Measurements from ENCODE around the gene ARHGAP19.

Gene ARHGAP19, protein sequence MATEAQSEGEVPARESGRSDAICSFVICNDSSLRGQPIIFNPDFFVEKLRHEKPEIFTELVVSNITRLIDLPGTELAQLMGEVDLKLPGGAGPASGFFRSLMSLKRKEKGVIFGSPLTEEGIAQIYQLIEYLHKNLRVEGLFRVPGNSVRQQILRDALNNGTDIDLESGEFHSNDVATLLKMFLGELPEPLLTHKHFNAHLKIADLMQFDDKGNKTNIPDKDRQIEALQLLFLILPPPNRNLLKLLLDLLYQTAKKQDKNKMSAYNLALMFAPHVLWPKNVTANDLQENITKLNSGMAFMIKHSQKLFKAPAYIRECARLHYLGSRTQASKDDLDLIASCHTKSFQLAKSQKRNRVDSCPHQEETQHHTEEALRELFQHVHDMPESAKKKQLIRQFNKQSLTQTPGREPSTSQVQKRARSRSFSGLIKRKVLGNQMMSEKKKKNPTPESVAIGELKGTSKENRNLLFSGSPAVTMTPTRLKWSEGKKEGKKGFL

DNA sequence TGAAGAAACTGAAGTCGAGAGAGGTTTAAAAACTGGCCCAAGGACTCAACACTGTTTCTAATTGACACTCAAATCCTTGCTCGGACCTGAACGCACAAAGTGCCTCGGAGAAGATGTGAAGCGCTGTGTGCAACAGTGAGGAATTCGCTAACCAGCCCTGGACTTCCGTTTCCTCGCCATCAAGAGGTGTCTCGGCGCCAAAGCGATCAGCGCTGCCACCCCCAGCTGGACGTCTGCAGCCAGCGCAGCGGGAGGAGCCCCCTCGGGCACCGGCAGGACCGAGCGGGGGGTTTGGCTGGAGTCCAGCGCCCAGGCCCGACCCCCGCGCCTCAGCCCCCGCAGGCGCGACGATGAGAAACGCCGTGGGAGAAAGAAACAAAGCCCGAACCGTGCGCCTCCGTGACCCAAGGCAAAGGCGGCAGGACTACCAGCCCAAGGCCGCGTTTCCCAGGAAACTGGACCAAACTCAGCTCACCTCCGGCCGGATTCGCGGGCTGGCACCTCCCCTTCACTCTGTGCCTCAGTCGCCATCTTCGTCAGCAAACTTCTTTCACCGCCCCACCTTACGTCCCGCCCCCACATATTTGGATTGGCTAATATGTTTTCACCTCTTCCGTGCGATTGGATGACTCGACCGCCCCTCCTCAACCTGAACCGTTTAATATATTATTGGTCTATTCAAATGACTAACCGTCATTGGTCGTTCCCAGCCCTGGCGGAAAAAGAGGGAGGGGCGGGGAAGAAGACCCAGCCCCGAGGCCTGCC lies at the start of gene ARHGAP19:
Gene ARHGAP19 (minus strand): TSS at position 541 of the 765 bp plus-strand sequence. CDS start 10 bp downstream, at position 531.
- in situ Hi-C loops (cut with MboI; ENCODE audit: low sequenced_read_pairs) = no loop called here

DNA sequence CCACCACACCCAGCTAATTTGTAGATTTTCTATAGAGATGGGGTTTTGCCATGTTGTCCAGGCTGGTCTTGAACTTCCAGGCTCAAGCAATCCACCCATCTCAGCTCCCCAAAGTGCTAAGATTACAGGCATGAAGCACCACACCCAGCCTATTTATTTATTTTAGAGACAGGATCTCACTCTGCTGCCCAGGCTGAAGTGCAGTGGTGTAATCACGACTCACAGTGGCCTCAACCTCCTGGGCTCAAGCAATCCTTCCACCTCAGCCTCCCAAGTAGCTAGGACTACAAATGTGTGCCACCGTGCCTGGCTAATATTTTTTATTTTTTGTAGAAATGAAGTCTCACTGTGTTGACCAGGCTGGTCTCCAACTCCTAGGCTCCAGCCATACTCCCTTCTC lies 49.0 kb upstream of the ARHGAP19 start:
- in situ Hi-C loops (cut with MboI; ENCODE audit: low sequenced_read_pairs) = no loop called here

DNA sequence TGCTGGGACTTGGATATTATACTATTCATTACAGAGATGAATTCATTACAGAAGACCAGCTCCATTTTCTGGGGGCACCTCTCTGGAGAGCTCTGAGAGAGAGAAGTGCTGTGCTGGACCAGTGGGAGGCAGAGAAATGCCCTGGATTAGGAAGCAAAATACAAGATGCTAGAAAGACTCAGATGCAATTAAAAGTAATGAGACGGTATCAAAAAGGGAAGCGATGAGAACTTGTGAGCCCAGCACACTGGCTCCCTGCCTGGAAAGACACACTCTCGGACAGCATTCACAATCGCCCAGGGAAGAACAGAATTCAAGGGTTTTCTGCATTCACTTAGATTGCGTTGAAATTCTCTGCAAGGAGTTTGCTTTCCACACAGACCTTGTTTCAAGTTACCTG lies 45.6 kb upstream of the ARHGAP19 start:
- in situ Hi-C loops (cut with MboI; ENCODE audit: low sequenced_read_pairs) = no loop called here

DNA sequence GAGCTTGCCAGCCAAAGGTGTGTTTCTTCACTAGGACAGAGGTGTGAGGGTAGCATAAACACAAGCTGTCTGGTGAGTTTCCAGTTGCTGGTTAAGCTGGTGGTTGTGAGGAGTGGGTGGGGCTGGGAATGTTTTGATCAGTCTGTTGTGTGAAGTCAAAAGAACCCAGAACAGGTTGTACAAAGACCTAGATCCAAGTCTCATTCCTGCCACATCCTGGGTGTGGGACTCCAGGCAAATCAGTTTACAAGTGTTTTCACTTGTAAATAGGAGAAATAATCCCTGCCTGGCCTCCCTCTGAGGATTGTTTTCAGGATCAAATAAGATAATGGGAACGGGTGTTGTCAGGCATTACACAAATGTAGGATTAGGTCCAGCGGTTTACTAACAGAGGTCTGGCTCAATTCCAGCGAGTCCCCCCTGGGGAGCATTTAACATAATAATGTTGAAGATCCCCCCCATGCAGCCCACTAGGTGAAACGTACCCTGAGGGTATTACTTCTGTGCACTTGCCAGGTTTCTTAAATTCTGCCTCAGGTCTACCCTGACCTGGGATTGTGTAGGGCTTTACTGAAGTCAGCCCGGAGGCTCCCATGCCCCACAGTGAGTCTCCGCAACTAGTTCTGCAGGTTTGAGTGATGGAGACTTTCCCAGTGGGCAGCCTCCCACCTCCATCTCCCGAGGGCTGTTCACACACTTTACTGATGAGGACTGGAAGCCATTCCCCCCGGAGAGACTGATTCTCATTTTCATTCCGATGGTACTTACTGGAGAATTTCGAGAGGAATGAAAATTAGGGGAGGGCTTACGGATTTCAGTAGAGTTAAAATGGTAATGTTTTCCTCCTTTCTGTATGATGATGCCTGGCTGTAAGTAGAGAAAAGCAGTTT lies 44.8 kb upstream of the ARHGAP19 start:
- in situ Hi-C loops (cut with MboI; ENCODE audit: low sequenced_read_pairs) = no loop called here

DNA sequence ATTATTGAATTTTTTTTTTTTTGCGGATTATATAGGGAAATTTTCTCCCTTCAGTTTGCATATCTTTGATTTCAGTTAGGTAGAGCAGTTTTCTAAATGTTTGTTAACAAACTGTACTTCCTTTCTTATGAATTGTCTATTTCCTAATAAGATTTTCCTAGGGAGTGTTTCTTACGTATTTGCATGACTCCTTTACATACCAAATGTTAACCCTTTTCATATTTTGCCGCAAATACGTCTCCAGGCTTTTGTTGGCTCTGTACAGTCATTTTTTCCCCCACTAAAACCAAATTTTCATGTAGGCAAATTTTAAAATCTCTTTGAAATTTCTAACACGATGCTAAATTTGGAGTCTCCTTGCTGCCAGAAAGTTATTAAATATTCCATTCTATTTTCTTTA lies 44.0 kb upstream of the ARHGAP19 start:
- in situ Hi-C loops (cut with MboI; ENCODE audit: low sequenced_read_pairs) = no loop called here

GRCh38 chr10:97336006-97336405 lies 43.6 kb upstream of the ARHGAP19 start:
- in situ Hi-C loops (cut with MboI; ENCODE audit: low sequenced_read_pairs) = no loop called here

DNA sequence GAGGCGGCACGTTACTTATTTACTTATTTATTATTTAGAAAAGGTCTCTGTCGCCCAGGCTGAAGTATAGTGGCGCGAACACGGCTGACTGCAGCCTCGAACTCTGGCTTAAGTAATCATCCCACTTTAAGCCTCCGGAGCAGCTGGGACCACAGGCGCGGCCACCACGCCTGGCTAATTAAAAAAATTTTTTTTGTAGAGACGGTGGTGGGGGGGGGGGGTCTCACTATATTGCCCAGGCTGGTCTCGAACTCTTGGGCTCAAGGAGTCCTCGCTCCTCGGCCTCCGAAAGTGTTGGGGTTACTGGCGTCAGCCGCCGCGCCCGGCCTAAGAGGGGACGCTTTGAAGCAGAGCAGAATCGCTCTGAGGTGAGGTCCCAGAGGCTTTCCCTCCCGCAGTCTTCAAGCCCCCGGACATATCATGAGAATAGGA lies 42.8 kb upstream of the ARHGAP19 start:
- in situ Hi-C loops (cut with MboI; ENCODE audit: low sequenced_read_pairs) = no loop called here

GRCh38 chr10:97334370-97335175 lies 42.1 kb upstream of the ARHGAP19 start, which contains the start of gene FRAT2:
Gene FRAT2, minus strand, starts transcription at chr10:97334729. Its CDS starts 157 bp downstream, at chr10:97334572.
- in situ Hi-C loops (cut with MboI; ENCODE audit: low sequenced_read_pairs) = no loop called here

DNA sequence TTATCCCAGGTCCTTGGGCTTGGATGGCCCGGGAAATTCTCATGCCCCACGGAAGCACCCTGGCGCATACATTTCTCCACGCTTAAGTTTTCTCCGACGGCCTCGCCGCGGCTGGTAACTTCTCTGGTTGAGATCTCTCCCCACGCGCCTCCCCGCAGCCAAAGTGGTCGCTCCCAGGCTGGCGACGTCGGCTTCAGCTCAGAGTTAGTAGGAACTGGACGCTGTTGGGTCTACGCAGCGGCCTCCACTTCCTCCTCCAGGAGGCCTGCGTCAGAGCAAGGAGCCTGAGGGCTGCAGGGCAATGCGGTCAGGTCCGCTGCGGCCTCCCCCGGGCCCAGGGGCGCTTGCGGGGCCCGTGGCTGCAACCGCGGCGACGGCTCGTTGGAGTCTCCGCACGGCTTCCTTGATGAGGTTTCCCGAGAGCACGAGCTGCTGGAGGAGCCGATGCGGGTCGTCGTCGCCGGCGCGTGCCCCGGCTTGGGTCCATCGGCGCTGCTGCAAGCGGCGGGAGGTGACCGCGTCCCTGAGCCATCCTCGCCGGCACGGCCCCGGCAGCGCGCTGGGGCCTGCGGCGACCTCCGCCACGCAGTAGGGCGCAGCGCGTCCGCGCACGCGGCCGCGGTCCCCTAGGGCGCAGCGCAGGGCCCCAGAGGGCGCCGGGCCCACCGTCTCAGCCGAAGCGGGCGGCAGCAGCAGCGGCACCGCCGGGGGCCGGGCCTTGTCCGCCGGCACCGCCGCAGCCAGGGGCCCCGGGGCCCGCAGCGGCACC lies 41.3 kb upstream of the ARHGAP19 start:
- in situ Hi-C loops (cut with MboI; ENCODE audit: low sequenced_read_pairs) = no loop called here

DNA sequence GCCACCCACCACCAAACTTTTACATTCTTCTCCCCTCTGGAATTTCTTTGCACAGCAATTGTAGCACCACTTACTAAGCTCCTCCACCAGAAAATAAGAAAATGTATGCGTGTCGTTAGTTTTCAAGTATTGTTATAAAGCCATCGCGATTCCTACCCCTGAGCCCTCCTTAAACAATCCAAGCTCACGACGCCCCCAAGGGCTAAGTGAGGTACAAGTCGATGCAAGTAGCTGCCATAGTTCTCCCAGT lies 40.8 kb upstream of the ARHGAP19 start:
- in situ Hi-C loops (cut with MboI; ENCODE audit: low sequenced_read_pairs) = no loop called here

DNA sequence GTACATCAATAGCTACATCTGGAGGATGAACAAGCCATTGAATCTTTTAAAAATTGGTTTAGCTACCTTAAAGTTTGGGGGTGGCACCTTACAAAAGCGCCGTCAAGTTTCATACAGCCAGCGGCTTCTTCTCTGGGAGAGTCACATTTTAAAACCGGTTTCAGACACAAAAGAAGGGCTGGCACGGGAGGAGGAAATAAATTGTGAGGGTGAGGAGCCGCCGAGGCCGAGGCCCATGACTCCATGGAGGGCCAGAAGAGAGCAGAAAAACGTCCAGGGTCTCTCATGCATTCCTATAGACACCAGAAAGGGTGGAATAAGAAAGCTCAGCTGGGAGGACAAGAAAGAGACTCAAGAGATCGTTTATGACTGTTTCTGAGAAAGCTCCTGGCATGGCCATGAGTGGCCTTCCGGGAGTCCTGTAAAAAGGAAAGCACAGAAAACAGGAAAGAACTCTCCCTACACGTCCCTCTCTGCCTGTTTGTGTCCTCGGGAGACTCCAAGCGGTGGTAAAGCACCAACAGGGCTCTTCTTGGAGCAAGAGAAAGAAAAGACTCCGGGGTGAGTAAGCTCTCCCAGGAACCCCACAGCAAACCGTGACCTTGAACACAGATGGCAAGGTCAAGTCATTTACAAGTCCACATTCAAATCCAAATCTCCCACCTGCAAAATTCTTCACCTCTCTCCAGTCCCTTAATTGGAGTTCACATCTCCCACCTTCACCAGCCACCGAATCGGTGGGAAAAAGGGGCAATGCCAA lies 40.3 kb upstream of the ARHGAP19 start:
- in situ Hi-C loops (cut with MboI; ENCODE audit: low sequenced_read_pairs) = no loop called here

DNA sequence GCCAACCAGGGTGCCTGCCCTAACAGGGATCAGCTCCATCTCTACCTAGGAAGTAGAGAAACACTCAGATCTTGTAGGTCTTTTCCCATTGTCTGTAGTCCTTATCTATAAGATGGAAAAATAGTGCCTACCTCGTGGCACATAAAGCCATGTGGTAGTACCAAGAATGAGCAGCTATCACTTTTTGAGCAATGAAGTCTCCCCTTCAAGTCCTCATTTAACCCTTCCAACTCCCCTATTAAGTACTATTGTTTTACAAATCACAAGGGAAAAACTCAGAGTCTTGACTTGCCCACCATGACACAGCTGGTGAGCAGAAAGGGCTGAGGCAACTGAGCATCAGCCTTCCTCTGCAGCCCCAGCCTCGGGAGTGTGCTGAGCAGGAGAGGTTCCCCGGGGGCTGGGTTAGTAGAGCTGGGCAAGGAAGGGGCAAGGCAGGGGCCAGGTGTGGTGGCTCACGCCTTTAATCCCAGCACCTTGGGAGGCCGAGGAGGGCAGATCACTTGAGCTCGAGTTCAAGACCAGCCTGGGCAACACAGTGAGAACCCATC lies 38.8 kb upstream of the ARHGAP19 start:
- in situ Hi-C loops (cut with MboI; ENCODE audit: low sequenced_read_pairs) = no loop called here

DNA sequence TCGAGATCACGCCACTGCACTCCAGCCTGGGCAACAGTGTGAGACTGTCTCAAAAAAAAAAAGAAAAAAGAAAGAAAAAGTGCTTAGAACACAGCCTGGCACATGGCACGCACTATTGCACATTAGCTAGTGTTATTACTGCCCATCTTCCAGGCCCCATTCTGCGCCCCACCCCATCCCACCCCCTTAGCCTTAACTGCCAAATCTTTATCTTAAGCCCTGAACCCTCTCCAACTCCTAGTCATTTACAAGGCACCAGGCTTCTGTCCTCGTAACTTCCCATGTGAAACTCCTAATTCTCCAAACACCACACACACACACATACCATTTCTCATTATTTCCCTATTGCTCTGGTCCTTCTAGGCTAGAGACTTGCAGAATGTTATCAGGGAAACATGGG lies 37.3 kb upstream of the ARHGAP19 start:
- in situ Hi-C loops (cut with MboI; ENCODE audit: low sequenced_read_pairs) = no loop called here

- in situ Hi-C loops (cut with MboI; ENCODE audit: low sequenced_read_pairs) = no loop called here
These were observed 36.4 kb upstream of the ARHGAP19 start for GRCh38 chr10:97328646-97329453.

GRCh38 chr10:97327348-97328294 lies 35.2 kb upstream of the ARHGAP19 start:
- in situ Hi-C loops (cut with MboI; ENCODE audit: low sequenced_read_pairs) = no loop called here

DNA sequence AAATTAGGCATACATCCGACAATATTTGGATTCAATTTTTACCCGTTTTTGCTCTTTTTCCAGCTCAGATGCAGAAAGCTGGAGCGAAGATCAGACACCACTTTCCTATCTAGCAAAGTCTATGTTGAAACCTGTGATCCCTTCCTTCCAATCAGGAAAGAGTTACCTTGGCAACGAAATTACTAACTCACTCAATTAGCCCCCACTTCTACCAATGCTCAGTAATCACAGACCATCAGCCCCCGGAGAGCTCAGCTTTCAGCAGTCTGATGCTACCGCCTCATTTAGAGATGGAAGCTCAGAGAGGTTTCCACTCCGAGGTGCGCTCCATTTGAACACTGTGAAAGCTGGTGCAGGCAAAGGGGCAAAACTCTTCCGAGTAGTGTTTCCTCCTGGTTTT lies 33.3 kb upstream of the ARHGAP19 start:
- in situ Hi-C loops (cut with MboI; ENCODE audit: low sequenced_read_pairs) = no loop called here

DNA sequence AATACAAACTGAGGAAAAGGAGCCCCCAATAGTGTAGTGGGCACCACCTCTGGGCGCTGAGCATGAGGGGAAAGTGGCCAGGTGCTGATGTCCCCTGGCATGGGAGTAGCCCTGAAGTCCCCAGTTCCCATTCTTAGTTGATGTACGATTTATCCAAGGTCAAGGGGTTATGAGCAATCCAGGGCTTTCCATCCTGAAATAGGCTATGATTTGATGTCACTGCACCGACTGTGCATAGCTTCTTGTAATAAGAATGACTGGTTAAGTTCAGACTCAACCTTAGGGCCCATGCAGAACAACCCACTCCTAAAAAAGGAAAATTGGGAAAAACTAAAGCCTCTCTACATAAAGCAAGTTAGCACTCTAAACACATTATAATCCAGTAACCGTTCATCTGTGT lies 31.1 kb upstream of the ARHGAP19 start:
- in situ Hi-C loops (cut with MboI; ENCODE audit: low sequenced_read_pairs) = no loop called here

Data from HL-60/S4 treated with retinoic acid at 250 ng/mL for 4 days and 3 days (cell line).